HG02852 (cell line): ENCODE measurements around the gene PNPLA8.

ENCODE experiments used
- ATAC-seq: cut with Tn5 transposase; IDR thresholded peaks from one replicate; pipeline ENCODE4 v1.9.1; 2021; ENCODE audit warnings: mild to moderate bottlenecking, moderate library complexity; ENCODE audit not compliant: unreplicated experiment

Gene PNPLA8

DNA sequence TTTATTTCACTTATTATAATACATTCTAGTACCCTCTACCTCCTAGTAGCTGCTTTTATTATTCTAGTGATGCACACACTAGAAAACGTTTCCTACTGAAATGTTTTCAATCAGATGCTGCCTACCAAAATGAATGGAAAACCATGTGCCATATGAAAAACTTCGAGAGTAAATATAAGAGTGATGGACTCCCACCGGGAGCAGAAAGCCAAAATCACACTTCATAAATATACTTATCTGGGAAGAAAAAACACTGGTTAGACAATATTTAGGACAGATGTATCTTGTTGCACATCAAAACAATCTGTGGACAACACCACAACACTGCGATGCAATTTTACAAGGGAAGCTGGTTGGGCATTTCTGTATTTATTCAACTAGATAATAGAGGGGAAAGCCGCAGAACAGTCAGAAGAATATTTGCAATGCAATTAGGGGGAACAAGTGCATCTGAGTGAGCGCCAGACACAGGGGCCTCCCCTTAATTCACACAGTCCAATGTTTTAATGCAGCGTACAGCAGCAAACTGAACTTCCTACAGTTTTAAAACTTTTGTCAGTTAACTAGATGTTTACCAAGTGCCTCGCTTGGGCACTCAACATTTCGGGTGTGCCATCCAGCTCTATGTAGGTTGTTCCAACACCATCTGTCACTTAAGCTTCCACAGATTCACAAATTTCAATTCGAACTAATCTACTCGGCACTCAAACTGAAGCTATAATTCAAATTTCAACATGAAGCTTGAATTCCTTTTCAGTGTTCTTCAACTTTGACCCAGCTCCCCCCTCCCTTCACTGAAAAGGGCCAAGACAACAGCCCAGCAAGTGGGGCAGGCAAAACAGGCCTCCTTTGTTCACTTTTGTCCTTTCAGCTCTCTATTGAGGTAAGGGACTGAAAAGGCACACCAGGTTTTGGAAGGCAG lies 77.1 kb downstream of the PNPLA8 start:
- ATAC-seq = no peak

- ATAC-seq = no peak
Measured at GRCh38 chr7:108442039-108442568, 83.8 kb downstream of the PNPLA8 start.

DNA sequence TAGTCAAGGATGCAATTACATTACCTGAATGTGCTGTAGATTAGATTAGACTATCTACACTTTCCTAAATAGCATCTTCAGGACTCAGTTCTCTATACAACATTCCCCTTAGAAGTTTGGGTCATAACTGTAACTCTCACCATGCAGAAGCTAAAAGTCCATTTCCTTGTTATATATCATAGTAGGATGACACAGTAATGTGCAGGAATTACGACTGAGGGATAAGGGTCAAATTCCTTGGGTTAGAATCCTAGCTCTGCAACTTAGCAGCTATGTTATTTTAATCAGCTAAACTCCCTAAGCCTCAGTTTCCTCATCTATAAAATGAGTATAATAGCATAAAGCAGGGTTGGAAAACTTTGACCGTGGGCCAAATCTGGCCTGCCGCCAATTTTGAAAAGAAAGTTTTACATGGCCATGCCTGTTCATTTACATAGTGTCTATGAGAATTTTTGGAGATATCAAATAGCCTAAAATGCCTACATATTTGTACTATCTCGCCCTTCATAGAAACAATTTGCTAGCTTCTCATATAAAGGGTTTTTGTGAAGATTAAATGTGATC lies 84.5 kb downstream of the PNPLA8 start:
- no peak for ATAC-seq

GRCh38 chr7:108440613-108441012 lies 85.3 kb downstream of the PNPLA8 start:
- no peak for ATAC-seq

- no peak for ATAC-seq
Measured at GRCh38 chr7:108436906-108437305, 89.0 kb downstream of the PNPLA8 start.

DNA sequence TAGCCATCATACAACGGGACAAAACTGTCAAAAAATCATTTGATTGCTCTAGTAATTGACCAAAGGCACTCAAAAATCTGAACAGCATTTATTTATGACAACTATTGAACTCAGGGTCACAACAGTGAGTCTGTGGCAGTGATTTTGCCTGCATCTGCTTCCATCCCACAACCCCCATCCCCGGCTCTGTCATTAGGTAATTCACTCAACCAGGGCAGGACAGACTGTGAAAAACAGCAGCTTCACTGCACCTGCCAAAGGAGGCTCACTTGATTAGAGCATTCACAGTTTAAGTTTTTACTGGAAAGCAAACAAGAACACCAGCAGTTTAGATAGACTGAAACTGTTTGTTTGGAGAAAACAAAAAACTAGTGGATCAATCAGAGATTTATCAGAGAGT lies 91.9 kb downstream of the PNPLA8 start:
- no peak for ATAC-seq

DNA sequence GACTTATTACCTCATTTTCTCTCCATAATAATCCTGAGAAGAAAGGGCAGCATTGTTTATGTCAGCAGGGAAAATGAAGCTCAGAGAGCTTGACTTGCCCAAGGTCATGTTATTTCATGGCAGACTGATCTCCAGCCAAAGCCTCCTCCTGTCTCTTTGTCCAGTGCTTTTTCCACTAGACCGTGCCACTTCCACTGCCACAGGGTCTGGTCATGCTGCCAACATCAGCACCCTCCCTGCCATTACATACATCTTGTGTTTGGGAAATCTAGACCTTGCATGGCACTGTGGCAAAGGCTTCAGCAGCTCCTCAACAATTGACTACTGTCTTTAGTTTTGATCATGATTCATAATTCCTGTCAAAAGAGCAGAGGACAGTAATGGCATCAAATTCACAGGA lies 94.8 kb downstream of the PNPLA8 start:
- ATAC-seq = no peak

- no peak for ATAC-seq
Measured at GRCh38 chr7:108430664-108431063, 95.3 kb downstream of the PNPLA8 start.

GRCh38 chr7:108427766-108428165 lies 98.2 kb downstream of the PNPLA8 start:
- no peak for ATAC-seq

GRCh38 chr7:108425714-108426275 lies 100.1 kb downstream of the PNPLA8 start:
- no peak for ATAC-seq

- ATAC-seq = no peak
Measured at GRCh38 chr7:108424013-108424412, 101.9 kb downstream of the PNPLA8 start.

- ATAC-seq = peak; percentile 48
Measured at GRCh38 chr7:108423089-108423989, 102.6 kb downstream of the PNPLA8 start.

- ATAC-seq = no peak
Measured at GRCh38 chr7:108421720-108422331, 104.1 kb downstream of the PNPLA8 start.
